Fibroblast of gingiva (primary cell): ENCODE data around the gene PAX8.
"Not testable (repeated sequence)": the region's sequence is repeated elsewhere in the genome, so short reads cannot be mapped to it uniquely, and the experiment has no call there.

Experiments
- DNase-seq: peaks from one replicate; pipeline ENCODE4 v3.0.0-alpha.2; 2011; ENCODE audit warnings: low read depth

Gene PAX8

DNA sequence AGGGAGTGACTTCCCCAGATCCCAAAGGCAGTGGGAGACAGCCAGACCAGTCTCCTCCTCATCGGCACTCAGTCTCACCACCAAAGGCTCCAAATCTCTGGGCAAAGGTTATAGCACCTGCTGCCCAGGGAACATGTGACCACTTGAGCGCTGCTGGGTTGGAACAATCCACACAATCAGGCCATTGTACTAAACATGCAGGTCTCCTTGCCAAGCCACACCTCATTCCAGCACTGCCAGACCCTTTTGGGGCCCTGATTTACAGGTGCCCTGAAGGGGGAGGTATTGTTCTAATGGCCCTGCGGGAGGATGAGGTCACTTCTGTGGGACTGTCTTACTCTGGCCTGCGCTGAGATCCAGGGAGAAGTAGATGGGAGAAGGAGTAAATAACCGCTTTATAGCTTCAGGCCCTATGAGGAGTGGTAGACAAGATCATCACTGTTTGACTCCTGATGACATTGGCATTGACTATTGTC lies 10.0 kb upstream of the PAX8 start:
- not testable (repeated sequence) for DNase-seq

DNA sequence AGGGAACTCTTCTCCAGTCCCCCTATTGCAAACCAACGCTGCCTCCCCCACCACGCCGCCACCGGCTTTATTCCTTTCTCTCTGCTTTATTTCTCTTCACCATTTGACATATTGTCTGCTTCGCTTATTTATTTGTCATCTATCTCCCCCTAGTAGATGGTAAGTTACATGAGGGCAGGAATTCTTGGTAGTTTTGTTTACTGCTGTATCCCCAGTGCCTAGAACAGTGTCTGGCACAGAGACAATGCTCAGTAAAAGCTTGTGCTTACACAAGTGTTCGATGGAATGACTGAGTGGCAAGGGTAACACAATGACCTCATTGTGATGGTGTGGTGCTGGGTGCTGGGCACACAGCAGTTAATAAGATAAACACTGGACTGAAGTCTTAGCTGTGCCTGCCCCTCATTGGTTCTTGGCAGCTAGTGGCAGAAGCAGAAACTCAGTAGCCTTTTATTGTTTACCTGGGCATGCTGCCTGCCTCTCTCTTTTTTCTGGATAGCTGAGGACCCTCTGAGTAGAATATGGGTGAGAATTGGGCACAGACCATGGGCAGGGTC lies 9.5 kb upstream of the PAX8 start:
- DNase-seq = not testable (repeated sequence)

DNA sequence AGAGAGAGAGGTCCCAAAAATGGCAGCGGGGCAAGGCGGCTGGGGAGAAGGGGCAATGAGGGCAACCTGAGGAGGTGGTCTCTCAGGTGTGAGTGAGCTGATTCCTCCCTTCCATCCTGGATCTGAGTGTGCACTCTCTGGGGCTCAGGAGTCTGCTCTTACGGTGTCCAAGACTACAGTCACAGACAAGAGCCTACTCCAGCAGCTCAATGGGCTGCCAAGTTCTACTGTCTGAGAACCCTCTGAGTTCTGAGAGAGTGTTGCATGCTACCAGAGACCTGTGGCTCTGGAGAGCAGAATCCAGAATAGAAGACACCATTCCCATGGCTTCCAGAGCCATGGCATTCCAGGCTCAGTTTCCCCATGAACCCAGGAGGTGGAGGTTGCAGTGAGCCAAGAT lies 7.1 kb upstream of the PAX8 start:
- DNase-seq = no peak

DNA sequence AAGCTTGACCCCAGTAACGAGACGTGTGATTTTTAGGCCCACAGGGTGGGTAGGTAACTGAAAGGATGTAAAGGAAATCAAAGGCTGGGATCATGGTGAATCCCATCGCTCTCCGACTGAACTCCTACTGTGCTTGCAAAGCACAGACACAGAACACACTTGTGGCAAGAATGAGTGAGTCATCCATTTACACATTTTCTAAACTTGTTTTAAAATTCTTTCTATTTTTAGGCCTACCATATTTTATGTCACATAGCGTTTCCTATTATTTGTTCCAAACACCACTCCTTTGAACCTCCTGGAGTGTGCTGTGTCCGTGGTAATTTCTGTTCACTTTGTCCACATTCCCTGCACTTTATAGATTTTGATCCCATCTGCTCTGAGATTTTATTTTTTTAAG lies 6.3 kb upstream of the PAX8 start:
- peak; percentile 41 for DNase-seq

DNA sequence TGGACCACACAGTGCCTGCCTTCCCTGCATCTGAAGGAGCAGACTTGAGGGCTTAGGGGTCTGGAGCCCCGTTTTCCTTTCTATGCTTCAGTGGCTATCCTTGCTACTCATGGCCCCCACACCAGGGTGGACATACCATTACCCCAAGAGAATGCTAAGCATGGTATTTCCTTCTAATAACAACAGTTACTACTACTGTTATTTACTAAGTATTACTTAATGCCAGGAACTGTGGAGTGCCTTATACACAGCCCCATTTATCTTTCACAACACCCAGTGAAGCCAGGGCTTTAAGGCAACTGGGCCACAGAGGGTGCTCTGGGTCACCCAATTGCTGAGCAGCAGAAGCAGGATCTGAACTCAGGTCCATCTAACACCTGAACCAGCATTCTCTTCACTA lies 5.8 kb upstream of the PAX8 start:
- DNase-seq = peak; percentile 42

DNA sequence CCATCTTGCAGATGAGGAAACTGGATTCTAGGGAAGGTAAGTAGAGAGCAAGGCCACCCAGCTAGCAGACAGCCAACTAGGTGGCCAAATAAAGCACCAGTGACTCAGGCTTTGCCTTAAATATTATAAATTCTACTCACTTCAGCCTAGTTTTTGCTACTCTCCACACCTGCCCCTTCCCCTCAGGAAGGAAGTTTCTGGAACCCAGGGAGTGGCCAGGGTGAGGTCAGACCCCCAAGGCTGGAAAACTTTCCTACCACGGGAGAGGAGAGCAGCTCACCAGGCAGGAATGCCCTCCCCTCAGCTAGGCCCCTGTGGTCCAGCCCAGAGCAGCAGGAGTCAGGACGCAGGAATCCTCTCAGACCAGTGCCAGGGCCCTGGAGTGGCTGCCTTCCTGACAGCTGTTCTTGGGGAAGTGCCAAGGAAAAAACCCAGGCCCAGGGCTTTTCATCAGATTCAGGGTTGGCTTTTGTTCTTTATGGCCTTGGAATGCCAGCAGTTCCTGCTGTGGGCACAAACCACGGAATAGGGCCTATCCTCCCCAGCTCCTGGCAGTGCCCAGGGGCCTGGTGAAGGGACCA lies 5.1 kb upstream of the PAX8 start:
- DNase-seq = peak; percentile 92

DNA sequence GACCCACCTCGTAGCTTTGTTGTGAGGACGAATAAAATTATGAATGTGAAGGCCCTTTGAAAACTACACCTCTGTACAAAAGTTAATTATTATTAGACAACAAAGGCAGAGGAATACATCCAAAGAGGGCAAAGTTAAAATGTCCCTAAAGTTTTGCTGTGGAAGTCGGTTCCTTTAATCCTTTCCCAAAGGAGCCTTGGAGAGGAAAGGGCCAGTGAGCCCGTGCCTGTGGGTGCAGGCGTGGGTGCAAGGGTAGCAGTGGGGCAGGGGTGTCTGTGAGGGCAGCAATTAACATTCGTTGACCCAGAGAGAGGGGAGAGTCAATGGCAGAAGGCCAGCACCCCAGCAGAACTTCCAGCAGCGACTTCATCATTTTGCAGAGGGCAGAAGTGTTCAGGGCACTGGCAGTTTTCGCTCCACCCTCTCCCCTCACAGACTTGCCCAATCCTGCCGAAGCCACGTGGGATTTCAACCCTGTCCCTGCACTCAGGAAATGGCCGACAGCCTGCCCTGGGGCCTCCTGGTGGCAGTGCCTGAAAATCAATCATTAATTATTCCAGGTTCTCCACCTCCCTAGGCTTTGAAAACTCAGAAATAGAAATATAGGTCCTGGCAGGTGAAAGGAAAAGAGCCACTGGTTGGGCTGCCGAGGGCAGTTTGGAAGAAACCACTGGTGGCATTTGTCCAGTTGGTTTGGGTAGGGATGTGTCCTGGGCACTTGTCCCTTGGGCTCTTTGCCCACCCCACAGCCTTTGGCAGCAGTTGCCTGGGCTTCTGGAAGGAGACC lies 4.2 kb upstream of the PAX8 start:
- peak; percentile 43 for DNase-seq

DNA sequence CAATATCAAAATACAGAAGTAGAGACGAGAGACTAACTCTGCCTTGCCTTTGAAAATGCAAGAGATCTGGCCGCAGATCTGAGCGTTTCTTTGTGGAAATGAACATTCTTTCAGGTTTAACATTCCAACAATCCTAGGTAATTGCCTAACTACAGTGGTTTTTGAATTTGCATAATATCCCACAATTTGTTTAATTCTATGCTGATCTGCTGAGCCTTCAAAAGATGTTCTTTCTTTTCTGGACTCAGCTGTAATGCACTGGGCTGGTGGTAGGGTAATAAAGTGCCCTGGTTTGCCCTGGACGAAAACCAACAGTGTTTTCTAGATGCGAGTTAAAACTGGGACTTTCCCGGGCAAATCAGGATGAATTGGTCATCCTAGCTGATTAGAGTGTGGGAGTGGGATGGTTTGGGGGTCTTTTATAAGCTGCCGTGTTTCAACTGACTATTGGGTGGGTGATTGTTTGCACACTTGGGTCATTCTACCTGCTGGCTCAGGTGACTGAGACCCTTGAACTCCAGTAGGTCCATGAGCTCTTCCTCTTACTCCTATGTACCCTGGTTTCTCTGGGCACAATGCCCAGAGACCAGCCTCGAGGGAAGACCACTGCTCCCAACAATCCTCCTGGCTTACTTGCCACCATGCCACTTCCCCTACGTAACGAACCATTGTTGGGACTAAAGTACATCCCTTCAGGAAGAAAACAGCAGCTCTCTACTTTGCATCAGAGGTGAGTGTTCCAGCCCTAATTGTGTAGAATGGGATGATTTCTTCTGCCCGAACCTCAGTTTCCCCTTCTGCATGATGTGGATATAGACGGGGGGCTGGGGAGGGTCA lies 3.4 kb upstream of the PAX8 start:
- no peak for DNase-seq

DNA sequence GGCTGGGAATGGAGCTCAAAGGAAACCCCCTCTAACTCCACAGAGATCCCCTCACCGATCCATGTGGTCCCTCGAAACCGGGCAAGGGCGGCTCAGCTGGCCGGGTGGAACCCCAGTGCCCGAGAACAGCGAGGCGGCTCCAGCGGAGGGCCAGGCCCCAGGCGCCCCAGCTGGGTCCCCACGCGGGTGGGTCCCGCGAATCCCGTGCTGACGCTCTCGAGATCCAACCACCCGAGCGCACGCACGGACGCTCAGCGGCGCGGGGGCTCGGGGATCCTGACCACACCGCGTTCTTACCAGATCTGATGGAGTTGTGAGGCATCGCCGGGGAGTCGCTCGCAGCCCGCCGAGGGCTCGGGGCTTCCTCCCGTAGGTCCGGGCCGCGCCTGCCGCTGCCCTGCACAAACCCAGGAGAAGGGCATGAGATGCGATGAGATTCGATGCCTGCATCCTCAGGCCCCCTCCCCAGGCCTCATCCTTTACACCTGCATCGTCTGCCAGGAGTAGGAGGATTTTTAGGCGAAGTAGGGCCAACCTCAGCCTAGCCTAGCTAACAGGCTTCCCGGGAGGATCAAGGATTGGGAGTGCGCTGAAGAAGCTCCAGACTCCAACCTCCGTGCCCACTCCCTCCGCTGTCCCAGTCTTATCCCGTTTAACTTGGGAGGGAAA lies 514 bp downstream of the PAX8 start:
- no peak for DNase-seq

DNA sequence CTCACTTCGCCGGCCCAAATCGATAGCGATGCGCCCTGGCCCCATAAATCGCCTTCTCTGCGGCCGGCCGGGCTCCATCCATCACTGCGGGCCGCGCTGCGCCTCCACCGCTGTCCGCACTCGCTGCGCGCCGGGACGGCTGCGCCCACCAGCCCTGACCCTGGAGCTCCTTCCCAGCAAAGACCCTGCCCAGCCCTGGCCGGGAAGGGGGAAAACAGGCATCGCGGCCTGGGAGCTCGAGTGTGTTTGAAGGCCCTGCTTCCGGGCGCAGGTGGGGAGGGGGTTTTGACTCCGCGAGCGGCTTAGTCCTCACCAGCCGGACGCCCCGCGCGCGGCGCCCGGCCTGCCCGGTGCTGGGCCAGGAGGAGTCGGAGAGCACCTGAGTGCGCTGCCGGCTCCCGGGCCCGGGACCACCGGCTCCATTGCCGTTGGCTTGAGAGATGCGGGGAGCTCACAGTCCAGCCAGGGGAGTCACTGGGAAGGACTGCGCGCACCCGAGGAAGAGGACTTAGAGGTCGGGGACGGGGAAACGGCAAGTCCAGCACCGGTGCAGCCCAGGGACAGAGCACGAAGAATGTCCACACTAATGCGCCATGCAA lies 1.1 kb downstream of the PAX8 start:
- no peak for DNase-seq

DNA sequence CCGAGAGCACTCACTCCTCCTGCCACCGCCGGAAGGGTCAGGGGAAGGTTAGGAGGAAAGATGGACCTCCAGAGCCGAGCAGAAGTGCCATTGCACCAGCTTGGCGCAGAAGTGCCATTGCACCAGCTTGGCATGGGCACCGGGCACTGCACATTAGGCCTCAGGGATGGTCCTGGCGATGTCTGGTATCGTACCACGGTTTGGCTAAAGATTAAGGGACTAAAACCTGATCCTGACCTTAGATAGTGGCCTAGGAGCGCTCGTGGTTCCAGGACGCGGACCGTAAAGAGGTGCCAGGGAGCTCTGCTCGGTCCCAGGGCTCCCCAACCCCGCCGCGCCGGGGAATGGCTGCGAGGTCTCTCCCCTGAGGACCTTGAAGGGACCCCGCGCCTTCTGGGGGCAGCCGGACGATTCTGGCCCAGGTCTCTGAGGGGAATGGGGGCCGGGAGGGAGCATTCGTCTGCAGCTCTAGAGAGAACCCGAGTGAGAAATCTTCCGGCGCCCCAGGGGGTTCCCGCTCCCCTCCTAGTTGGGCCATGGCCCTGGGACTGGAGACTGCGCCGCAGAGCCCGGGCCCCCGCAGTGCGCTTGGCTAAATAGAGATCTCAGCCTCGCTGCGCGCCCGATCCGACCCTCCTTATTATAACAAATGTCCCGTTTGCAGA lies 1.8 kb downstream of the PAX8 start:
- no peak for DNase-seq

DNA sequence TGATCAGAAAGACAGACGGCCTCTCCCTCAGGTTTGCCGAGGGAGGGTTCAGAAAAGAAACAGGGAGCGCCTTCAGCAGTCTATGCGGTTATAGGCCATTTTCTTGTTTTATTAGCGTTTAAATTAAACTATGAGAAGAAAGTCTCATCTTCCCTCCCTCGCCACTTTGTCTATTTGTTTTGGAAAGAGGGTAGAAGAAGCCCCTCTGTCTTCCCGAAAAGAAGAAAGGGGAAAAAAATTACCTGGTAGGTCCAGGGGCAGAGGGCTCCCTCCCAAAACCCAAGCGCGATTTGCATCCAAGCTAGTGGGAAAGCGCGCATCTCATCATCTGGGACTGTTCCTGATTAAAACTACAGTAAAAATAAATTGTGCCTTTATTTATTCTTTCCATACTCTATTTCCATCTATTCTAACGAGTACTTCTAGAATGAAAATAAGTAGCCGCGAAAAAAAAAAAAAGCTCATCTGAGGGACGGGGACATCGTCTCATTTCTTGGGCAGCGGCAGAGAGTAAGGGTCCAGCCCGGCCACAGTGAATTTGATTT lies 2.4 kb downstream of the PAX8 start:
- DNase-seq = no peak

DNA sequence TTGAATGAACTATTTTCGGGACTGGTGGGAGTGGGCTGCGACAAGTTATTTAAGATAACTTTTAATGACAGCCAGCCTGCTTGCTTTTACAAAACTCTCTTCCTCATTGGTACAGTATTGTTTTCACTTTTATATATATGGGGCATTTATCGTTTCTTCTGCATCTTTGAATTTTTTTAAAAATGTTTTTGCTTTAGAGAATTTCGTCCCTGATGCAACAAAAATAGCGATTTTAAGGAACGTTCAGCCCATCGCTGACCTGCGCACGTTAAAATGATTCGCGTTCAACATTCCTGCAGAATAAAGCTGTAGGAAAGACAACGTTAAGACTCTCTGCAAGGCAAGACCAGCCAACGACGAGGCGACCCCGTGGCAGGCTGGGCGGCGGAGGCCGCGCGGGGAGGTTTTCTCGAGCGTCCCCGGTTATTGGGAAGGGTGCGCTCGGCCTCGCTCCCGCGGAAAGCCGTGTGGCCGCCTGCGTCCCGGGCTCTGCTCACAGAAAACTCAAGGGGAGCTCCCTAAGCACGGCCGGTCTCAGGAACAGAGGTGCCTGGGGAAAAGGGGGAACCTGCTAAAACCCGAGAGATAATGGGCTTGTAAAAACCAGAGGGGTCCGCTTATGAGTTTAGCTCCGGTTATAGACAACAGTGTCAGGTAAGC lies 3.0 kb downstream of the PAX8 start:
- no peak for DNase-seq

DNA sequence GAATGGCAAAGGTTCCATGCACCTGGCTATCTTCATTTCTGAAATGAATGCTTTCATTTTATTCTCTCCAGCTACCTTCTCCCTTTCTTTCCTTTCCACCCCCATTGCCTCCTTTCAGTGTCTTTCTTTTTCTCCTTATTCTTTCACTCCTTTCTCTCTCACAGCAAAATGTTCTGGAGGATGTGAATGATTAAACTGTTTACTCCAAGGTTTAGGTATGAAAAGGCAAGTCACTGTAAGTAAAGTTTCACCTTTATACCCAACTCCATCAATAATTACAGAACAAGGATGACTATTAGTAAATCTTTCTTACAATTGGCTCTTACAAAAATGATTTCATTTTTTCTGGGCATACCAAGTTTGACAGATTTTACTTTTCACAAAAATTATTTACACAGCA lies 4.3 kb downstream of the PAX8 start:
- no peak for DNase-seq

DNA sequence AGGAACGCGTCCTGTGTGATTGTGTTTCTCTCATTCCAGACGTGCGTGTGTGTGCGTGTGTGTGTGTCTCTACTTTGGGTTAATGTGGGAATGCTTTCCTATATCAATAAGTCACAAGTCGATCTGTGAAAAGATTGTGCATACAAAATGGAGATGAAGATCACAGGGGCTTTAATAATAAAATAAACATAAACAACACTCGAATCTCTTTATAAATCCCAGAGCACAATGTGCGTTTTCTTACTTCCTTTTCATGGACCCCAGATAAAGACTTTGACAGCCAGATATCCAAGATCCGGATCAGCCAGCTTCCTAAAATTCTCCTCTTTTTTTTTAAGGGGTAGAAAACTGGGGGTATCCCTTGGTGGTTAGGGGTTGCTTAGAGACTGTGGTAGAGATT lies 4.7 kb downstream of the PAX8 start:
- no peak for DNase-seq

DNA sequence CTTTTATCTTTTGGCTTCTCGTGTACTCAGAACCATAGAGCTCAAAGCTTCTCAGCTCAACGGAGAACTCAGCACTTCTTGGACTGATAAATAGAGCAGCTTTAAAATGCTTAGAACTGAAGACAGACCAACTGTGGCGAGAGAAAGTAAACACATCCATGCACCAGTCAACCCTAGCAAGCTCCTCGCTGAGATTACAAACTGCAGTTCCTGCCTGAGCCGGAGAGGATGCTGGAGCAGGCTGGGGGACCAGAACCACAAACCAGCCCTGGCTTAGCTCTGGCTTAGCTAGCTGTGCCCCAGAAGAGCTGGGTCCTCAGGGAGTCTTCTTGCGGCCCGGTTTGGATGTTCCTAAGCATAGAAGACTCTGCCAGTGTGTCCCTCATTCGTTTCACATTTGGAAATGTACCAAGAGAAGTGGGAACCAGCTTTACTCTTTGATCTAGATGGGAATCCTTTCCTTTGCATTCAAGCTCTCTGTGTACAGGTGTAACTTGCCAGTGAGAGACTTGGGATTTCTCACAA lies 5.6 kb downstream of the PAX8 start:
- no peak for DNase-seq

DNA sequence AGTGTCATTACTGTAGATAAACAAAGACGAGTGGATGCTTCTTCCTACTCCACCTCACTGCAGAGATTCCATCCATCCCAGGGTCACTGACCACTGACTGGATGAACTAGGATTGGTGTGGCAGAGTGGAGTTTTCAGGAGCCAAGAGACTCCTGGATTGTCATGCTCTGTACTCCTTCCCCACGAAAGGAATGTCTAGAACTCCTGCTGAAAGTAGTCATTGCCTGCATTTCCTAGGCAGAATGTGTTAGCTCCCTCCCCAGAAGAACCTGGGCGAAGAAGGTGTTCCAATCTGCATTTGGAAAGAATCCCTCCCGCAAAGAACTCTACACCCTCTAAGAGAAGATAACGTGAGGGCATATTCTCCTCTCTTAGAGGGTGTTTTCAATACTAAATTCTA lies 6.2 kb downstream of the PAX8 start:
- no peak for DNase-seq

DNA sequence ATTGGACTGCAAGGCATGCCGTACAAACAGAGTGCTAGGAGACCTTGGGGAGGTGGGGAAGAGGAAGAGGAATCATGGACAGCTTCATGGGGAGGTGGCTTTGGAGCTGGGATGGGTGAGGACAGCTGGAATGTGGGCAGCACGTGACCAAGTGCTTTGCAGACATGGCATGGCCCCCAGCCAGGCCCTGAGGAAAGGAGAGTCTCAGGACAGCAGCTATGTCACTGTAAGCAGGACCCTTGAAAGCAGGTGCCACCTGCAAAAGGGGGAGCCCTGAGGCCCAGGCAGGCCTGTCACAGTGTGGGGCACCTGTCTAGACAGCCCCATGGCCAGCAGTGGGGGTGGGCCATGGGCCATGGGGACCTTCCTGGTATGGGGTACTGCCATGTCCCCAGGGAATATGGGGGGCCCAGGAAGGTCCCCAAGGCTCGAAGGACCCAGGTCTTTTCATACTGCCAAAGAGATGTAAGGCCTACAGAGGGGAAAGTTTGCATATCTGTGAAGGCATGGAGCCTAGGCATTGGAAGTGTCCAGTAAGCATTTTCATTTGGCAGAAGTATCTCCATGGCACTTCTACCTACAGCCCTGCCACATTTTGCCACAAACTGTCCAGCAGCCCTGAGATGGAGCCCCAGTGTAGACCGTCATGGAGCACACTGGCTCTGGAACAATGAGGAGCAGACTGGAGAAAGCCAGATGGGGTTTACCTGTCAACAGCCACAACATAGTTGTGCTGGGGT lies 9.9 kb downstream of the PAX8 start:
- DNase-seq = no peak

DNA sequence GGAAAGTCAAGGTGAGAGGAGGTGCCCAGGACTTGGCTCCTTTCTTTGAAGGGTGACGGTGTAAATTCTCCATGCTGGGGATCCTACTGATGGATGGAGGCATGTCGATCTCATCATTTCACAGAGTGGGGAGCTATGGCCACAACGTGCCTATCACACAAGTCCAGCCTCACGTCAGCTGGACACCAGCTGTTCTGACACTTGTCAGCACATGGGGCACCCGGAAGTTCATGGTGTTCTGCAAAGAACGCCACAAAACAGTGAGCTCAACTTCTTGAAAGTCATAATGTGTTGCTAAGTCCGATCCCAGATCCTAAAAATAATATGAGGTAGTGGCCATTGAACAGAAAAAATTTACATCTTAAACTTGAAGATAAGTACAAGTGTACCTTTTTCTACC lies 12.3 kb downstream of the PAX8 start:
- no peak for DNase-seq
